Effector memory CD4-positive, alpha-beta T cell (primary cell): Measurements from ENCODE around the gene KRT15.

Experiments used
- DNase-seq, 3 donors: peaks; one replicate each; pipeline ENCODE4 v3.0.0-alpha.2; 2020
- H3K27ac ChIP-seq: 2 replicates; pipeline ENCODE4 v1.7.0; 2013; ENCODE audit warnings: mild to moderate bottlenecking, low read length, moderate library complexity; ENCODE audit not compliant: insufficient read depth, poor library complexity, severe bottlenecking
- H3K27me3 ChIP-seq: replicated peaks from 2 replicates; pipeline ENCODE4 v1.7.0; 2013; ENCODE audit warnings: mild to moderate bottlenecking, low read length; ENCODE audit not compliant: insufficient read depth, control insufficient read depth, poor library complexity, severe bottlenecking
- H3K36me3 ChIP-seq: 2 replicates; pipeline ENCODE4 v1.7.0; 2013; ENCODE audit warnings: mild to moderate bottlenecking, low read length, moderate library complexity; ENCODE audit not compliant: control insufficient read depth, insufficient read depth
- H3K4me1 ChIP-seq: 2 replicates; pipeline ENCODE4 v1.7.0; 2013; ENCODE audit warnings: low read length, mild to moderate bottlenecking; ENCODE audit not compliant: control insufficient read depth, insufficient read depth, poor library complexity, severe bottlenecking
- H3K4me3 ChIP-seq: 2 replicates; pipeline ENCODE4 v1.7.0; 2013; ENCODE audit warnings: low read length, low read depth, mild to moderate bottlenecking; ENCODE audit not compliant: insufficient read depth, poor library complexity, severe bottlenecking
- H3K9me3 ChIP-seq: 2 replicates; pipeline ENCODE4 v1.7.0; 2013; ENCODE audit warnings: mild to moderate bottlenecking, low read length, moderate library complexity; ENCODE audit not compliant: control insufficient read depth

Gene KRT15

GRCh38 chr17:41466988-41467387 is 51.7 kb downstream of the KRT15 start, which contains the start of gene KRT32:
Gene KRT32, minus strand, starts transcription at chr17:41467386. Its CDS starts 61 bp downstream, at chr17:41467325.
- H3K36me3 ChIP-seq, result no peaks in the 10 kb centered on the region
- no peaks in the 10 kb centered on the region for H3K9me3 ChIP-seq
- H3K27ac ChIP-seq, result no peak within 1 kb of the TSS
- H3K27me3 ChIP-seq, result no peaks in the 10 kb centered on the region
- no peak within 1 kb of the TSS for H3K4me3 ChIP-seq
- no peaks in the 10 kb centered on the region for H3K4me1 ChIP-seq
- no peak for DNase-seq

- H3K4me3 ChIP-seq, result no peak overlapping the region
- H3K4me1 ChIP-seq, result no peaks in the 10 kb centered on the region
- H3K27ac ChIP-seq, result no peak overlapping the region
- no peaks in the 10 kb centered on the region for H3K36me3 ChIP-seq
- no peaks in the 10 kb centered on the region for H3K9me3 ChIP-seq
- no peaks in the 10 kb centered on the region for H3K27me3 ChIP-seq
- DNase-seq, result no peak
These were observed 54.0 kb downstream of the KRT15 start for GRCh38 chr17:41464682-41465081.

GRCh38 chr17:41464173-41464572 is 54.5 kb downstream of the KRT15 start:
- no peaks in the 10 kb centered on the region for H3K27me3 ChIP-seq
- no peaks in the 10 kb centered on the region for H3K36me3 ChIP-seq
- no peak overlapping the region for H3K4me3 ChIP-seq
- no peak for DNase-seq
- H3K4me1 ChIP-seq, result no peaks in the 10 kb centered on the region
- H3K9me3 ChIP-seq, result no peaks in the 10 kb centered on the region
- H3K27ac ChIP-seq, result no peak overlapping the region

GRCh38 chr17:41463746-41464145 is 54.9 kb downstream of the KRT15 start:
- no peaks in the 10 kb centered on the region for H3K4me1 ChIP-seq
- H3K9me3 ChIP-seq, result no peaks in the 10 kb centered on the region
- no peak for DNase-seq
- no peaks in the 10 kb centered on the region for H3K27me3 ChIP-seq
- H3K36me3 ChIP-seq, result no peaks in the 10 kb centered on the region
- no peak overlapping the region for H3K4me3 ChIP-seq
- H3K27ac ChIP-seq, result no peak overlapping the region
